ENCODE measurements around the gene BRCA1.

The BRCA1 gene

DNA sequence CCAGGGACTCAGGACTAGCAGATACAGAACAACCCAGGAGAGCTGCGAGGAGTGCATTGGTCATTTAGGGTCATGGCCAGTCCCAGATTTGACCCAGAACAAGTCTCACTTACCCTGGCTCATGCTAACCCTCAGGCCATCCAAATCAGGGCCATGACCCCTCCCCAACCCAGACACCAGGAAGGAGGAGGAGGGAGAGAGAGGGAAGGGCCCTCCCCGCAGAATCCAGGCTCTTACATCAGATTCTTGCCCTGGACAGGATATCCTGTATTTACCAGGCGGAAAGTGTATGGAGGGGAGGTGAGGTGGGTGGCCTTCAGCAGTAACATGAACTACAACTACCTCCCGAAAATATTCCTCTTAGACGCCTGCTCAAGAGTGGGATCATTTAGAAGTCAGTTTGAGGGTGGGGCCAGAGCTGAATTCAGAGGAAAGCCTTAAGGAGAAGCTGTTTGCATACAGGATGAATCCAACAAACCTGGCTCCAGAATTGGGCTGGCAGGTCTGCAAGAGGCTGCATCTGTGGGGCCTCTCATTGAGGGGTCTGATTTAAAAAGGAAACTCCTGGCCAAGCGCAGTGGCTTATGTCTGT, 105.0 kb downstream of the BRCA1 start:
- H3K4me3 ChIP-seq (ENCODE audit: low read depth, low read length) = peak overlapping the region; percentile 33
- TF ChIP-seq, protein P1, sequence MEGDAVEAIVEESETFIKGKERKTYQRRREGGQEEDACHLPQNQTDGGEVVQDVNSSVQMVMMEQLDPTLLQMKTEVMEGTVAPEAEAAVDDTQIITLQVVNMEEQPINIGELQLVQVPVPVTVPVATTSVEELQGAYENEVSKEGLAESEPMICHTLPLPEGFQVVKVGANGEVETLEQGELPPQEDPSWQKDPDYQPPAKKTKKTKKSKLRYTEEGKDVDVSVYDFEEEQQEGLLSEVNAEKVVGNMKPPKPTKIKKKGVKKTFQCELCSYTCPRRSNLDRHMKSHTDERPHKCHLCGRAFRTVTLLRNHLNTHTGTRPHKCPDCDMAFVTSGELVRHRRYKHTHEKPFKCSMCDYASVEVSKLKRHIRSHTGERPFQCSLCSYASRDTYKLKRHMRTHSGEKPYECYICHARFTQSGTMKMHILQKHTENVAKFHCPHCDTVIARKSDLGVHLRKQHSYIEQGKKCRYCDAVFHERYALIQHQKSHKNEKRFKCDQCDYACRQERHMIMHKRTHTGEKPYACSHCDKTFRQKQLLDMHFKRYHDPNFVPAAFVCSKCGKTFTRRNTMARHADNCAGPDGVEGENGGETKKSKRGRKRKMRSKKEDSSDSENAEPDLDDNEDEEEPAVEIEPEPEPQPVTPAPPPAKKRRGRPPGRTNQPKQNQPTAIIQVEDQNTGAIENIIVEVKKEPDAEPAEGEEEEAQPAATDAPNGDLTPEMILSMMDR (conservative IDR thresholded peaks at IDR 0.05; ENCODE audit: low read depth, low read length) = no peak
- peak; percentile 42 for DNase-seq (ENCODE audit: low read depth)

GRCh38 chr17:43019418-43019817, 105.7 kb downstream of the BRCA1 start:
- TF ChIP-seq, protein P1 (conservative IDR thresholded peaks at IDR 0.05; ENCODE audit: low read depth, low read length) = no peak
- peak overlapping the region; percentile 33 for H3K4me3 ChIP-seq (ENCODE audit: low read depth, low read length)
- peak; percentile 44 for DNase-seq (ENCODE audit: low read depth)

DNA sequence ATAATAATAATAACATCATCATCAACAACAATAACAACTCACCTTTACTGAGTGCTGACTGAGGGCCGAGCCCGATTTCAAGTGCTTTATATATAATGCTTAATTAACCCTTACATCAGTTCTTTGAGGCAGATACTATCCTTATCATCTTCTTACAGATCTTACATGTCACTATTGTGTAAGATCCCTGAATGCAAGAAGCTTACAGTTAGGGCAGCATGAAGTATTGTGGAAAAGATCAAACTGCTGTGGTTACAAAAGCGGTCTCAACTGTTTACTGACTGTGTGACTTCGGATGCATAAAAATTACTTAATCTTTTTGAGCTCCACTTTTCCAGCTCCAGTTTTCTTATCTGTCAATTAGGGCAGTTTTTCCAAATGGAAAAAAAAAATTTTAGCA, 106.2 kb downstream of the BRCA1 start:
- DNase-seq (ENCODE audit: low read depth) = peak; percentile 66
- H3K4me3 ChIP-seq (ENCODE audit: low read depth, low read length) = no peak overlapping the region
- TF ChIP-seq, protein P1 (conservative IDR thresholded peaks at IDR 0.05; ENCODE audit: low read depth, low read length) = no peak

GRCh38 chr17:43018008-43018853, 106.9 kb downstream of the BRCA1 start:
- no peak overlapping the region for H3K4me3 ChIP-seq (ENCODE audit: low read depth, low read length)
- TF ChIP-seq, protein P1 (conservative IDR thresholded peaks at IDR 0.05; ENCODE audit: low read depth, low read length) = no peak
- DNase-seq (ENCODE audit: low read depth) = peak; percentile 50

- TF ChIP-seq, protein P1 (conservative IDR thresholded peaks at IDR 0.05; ENCODE audit: low read depth, low read length) = no peak
- no peak overlapping the region for H3K4me3 ChIP-seq (ENCODE audit: low read depth, low read length)
- no peak for DNase-seq (ENCODE audit: low read depth)
Observed at GRCh38 chr17:43016216-43016615, 108.9 kb downstream of the BRCA1 start.

- peak; percentile 34 for DNase-seq (ENCODE audit: low read depth)
- TF ChIP-seq, protein P1 (conservative IDR thresholded peaks at IDR 0.05; ENCODE audit: low read depth, low read length) = no peak
- H3K4me3 ChIP-seq (ENCODE audit: low read depth, low read length) = no peak overlapping the region
Observed at GRCh38 chr17:43015579-43015978, 109.6 kb downstream of the BRCA1 start.

Data from choroid plexus epithelial cell (primary cell).